Fibroblast of the aortic adventitia (primary cell): ENCODE data around the gene MTMR1. TPM values are rescaled to one million over a fixed set of nuclear protein-coding genes. Genes with fewer than 3 reads are reported as not detected.

Experiments
- DNase-seq: peaks from one replicate; pipeline ENCODE4 v3.0.0-alpha.2; 2010; ENCODE audit warnings: low read depth
- H3K4me3 ChIP-seq: 2 replicates; pipeline ENCODE4 v1.5.1; 2011; ENCODE audit warnings: low read depth, mild to moderate bottlenecking, control low read depth, low read length, moderate library complexity
- CTCF ChIP-seq: IDR thresholded peaks from 2 replicates; pipeline ENCODE4 v1.5.1; 2011; ENCODE audit warnings: mild to moderate bottlenecking, low read length, control low read depth, inconsistent platforms; ENCODE audit not compliant: insufficient read depth
- total RNA-seq: library from RNA; depleted of rRNA; stranded (reverse); fragments of >200 nt; gene quantifications from 2 replicates; pipeline ENCODE4 v1.2.3, GENCODE V29; 2012; ENCODE audit warnings: low replicate concordance

The MTMR1 gene
- total RNA-seq, 1 donor: 21.6 TPM

DNA sequence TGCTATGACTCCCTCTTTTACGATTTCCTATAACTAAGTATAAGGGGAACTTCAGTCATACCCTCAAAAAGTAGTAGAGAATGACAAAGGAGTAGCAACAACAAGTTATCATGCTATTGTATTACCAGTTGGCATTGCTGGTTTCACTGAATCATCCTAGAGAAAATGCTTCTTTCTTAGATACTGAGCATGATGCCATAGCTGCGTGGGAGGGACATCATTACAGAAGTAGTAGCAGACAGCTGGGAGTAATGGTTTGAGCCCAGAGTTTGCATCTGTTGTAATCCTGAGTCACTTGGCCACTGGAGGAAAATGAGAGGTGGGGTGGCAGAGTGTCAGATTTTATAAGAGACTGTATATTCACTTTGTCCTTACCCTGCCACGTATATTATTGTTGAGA lies 38.6 kb downstream of the MTMR1 start:
- H3K4me3 ChIP-seq: no peak overlapping the region
- DNase-seq: peak; percentile 95
- TF ChIP-seq CTCF: no peak

DNA sequence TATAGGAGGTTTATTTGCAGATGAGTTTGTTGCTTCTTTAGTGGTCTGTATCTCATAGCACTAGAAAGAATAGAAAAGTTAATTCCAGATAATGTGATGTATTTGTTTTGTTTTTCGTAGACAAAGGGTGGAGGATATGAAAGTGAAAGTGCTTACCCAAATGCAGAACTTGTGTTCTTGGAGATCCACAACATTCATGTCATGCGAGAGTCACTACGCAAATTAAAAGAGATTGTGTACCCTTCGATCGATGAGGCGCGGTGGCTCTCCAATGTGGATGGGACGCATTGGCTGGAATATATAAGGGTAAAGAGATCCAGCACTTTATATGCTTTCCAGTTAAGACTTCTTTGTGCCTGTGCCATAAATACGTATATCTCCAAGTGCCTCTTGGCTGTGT lies 43.3 kb downstream of the MTMR1 start:
- no peak for DNase-seq
- no peak overlapping the region for H3K4me3 ChIP-seq
- TF ChIP-seq CTCF: no peak

GRCh38 chrX:150752124-150752523 lies 58.9 kb downstream of the MTMR1 start:
- no peak for TF ChIP-seq CTCF
- H3K4me3 ChIP-seq: no peak overlapping the region
- no peak for DNase-seq

DNA sequence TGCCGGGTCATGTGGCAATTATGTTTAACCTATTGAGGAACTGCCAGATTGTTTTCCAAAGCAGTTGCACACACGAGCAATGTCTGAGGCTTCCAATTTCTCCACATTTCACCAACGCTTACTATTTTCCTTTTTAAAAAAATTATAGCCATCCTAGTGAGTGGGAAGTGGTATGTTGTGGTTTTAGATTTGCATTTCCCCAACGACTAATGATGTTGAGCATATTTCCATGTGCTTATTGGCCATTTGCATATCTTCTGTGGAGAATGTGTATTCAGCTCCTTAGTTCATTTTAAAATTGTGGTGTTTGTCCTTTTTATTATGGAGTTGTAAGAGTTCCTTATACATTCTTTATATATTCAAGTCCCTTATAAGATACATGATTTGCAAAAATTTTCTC lies 60.2 kb downstream of the MTMR1 start:
- no peak overlapping the region for H3K4me3 ChIP-seq
- no peak for DNase-seq
- no peak for TF ChIP-seq CTCF

- TF ChIP-seq CTCF: no peak
- DNase-seq: no peak
- no peak overlapping the region for H3K4me3 ChIP-seq
These were observed 60.8 kb downstream of the MTMR1 start for GRCh38 chrX:150753968-150754367.

DNA sequence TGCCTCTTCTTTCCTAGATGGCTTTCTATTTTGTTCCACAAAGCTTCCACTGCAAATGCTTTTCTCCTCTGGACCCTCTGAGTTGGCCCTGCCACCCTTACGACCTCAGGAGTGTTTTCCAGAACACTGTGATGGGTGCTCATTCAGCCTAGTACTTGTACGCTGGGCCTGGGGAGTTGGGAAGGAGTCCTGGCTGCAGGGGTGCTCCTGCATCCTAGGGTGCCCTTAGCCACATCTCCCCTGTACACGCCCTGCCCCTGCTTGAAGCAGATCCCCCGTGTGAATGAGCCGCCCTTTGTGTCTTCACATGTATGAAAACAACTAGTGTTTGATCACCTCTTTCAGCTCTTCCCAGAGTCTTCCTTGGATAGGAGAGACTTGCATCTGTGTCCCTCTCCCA lies 64.2 kb downstream of the MTMR1 start:
- no peak for DNase-seq
- no peak overlapping the region for H3K4me3 ChIP-seq
- no peak for TF ChIP-seq CTCF

GRCh38 chrX:150759568-150760416 lies 66.6 kb downstream of the MTMR1 start:
- TF ChIP-seq CTCF: no peak
- H3K4me3 ChIP-seq: no peak overlapping the region
- no peak for DNase-seq
